ENCODE data around the gene PAPPA2.

DNA sequence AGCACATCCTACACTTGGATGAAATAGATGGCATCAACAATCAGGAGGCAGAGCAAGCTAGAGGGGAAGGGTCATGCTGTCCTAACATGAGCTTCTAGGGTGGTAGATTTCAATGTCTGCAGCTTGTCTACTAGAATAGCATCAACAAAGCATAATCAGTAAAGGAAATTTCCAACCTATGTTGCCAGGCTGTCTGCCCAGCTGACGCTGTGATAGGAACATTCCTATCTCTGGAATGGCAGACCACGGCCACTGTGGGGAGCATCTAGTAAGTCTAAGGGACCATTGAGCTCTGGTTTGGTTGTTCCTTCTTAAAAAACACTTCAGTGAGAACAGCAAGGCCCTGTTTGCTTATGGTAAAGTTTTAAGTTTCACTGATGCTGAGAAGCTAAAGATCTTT, 206.8 kb downstream of the PAPPA2 start:
- TF ChIP-seq, protein P1, sequence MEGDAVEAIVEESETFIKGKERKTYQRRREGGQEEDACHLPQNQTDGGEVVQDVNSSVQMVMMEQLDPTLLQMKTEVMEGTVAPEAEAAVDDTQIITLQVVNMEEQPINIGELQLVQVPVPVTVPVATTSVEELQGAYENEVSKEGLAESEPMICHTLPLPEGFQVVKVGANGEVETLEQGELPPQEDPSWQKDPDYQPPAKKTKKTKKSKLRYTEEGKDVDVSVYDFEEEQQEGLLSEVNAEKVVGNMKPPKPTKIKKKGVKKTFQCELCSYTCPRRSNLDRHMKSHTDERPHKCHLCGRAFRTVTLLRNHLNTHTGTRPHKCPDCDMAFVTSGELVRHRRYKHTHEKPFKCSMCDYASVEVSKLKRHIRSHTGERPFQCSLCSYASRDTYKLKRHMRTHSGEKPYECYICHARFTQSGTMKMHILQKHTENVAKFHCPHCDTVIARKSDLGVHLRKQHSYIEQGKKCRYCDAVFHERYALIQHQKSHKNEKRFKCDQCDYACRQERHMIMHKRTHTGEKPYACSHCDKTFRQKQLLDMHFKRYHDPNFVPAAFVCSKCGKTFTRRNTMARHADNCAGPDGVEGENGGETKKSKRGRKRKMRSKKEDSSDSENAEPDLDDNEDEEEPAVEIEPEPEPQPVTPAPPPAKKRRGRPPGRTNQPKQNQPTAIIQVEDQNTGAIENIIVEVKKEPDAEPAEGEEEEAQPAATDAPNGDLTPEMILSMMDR (IDR thresholded peaks at IDR 0.05), result no peak
- TF ChIP-seq POLR2A (IDR thresholded peaks at IDR 0.05), result no peak

All from right lobe of liver (tissue), 4 donors.